Stimulated activated CD8-positive, alpha-beta memory T cell treated with anti-CD3 and anti-CD28 coated beads, Interleukin-2, amount 100 ng/mL, for 1 hour (primary cell): ENCODE measurements around the gene CAMTA1.

Source experiments
- DNase-seq, 2 donors: peaks; one replicate each; pipeline ENCODE4 v3.0.0-alpha.2; 2020; ENCODE audit warnings: low read depth in 2 of 2

The CAMTA1 gene

GRCh38 chr1:7570311-7570710 is 785.1 kb downstream of the CAMTA1 start:
- DNase-seq = no peak

GRCh38 chr1:7572654-7573152 is 787.4 kb downstream of the CAMTA1 start:
- no peak for DNase-seq

- no peak for DNase-seq
These were observed 788.2 kb downstream of the CAMTA1 start for GRCh38 chr1:7573481-7573880.

- DNase-seq = no peak
These were observed 789.1 kb downstream of the CAMTA1 start for GRCh38 chr1:7574121-7575040.

GRCh38 chr1:7575041-7575400 is 789.8 kb downstream of the CAMTA1 start:
- DNase-seq = no peak

GRCh38 chr1:7576946-7577657 is 791.8 kb downstream of the CAMTA1 start:
- no peak for DNase-seq

- DNase-seq = no peak
These were observed 793.0 kb downstream of the CAMTA1 start for GRCh38 chr1:7578206-7578605.

GRCh38 chr1:7579016-7579415 is 793.8 kb downstream of the CAMTA1 start:
- DNase-seq = no peak

GRCh38 chr1:7579831-7580804 is 794.9 kb downstream of the CAMTA1 start:
- no peak for DNase-seq

- DNase-seq = no peak
These were observed 795.9 kb downstream of the CAMTA1 start for GRCh38 chr1:7580923-7581753.

GRCh38 chr1:7581754-7582459 is 796.7 kb downstream of the CAMTA1 start:
- DNase-seq = no peak

GRCh38 chr1:7582460-7582972 is 797.3 kb downstream of the CAMTA1 start:
- no peak for DNase-seq

- no peak for DNase-seq
These were observed 798.2 kb downstream of the CAMTA1 start for GRCh38 chr1:7583291-7584096.

- no peak for DNase-seq
These were observed 798.9 kb downstream of the CAMTA1 start for GRCh38 chr1:7584157-7584556.

- no peak for DNase-seq
These were observed 799.4 kb downstream of the CAMTA1 start for GRCh38 chr1:7584643-7585042.

GRCh38 chr1:7585216-7585907 is 800.1 kb downstream of the CAMTA1 start:
- DNase-seq = no peak

GRCh38 chr1:7586031-7586941 is 801.0 kb downstream of the CAMTA1 start:
- DNase-seq = no peak
